Activated CD4-positive, alpha-beta T cell treated with anti-CD3 and anti-CD28 coated beads for 24 hours (primary cell): ENCODE measurements around the gene MMAA.
"Not testable (repeated sequence)": the region's sequence is repeated elsewhere in the genome, so short reads cannot be mapped to it uniquely, and the experiment has no call there.

Source experiments
- DNase-seq, 2 donors: peaks; one replicate each; pipeline ENCODE4 v3.0.0-alpha.2; 2020; ENCODE audit warnings: low read depth in 2 of 2

MMAA gene

GRCh38 chr4:145618932-145619638 lies at the start of gene MMAA:
MMAA (plus strand) TSS chr4:145619385; CDS start chr4:145639140, 19,755 bp downstream.
- peak; percentile 93 to 97 for DNase-seq

- DNase-seq: not testable (repeated sequence)
These were observed 44.6 kb upstream of the MMAA start for GRCh38 chr4:145574546-145574945.

GRCh38 chr4:145580906-145581305 lies 38.3 kb upstream of the MMAA start:
- no peak for DNase-seq

- DNase-seq: no peak
These were observed 35.8 kb upstream of the MMAA start for GRCh38 chr4:145583191-145584055.

GRCh38 chr4:145587088-145587754 lies 32.0 kb upstream of the MMAA start:
- no peak for DNase-seq

GRCh38 chr4:145589381-145589780 lies 29.8 kb upstream of the MMAA start:
- DNase-seq: not testable (repeated sequence)

- DNase-seq: no peak
These were observed 29.1 kb upstream of the MMAA start for GRCh38 chr4:145589916-145590702.

GRCh38 chr4:145602129-145602760 lies 16.9 kb upstream of the MMAA start:
- no peak for DNase-seq

GRCh38 chr4:145605941-145606340 lies 13.2 kb upstream of the MMAA start:
- DNase-seq: no peak

- DNase-seq: peak; percentile 60
These were observed 9.4 kb upstream of the MMAA start for GRCh38 chr4:145609481-145610427.

- no peak for DNase-seq
These were observed 5.5 kb upstream of the MMAA start for GRCh38 chr4:145613566-145614232.

GRCh38 chr4:145614233-145614610 lies 5.0 kb upstream of the MMAA start:
- no peak for DNase-seq

- no peak for DNase-seq
These were observed 814 bp upstream of the MMAA start for GRCh38 chr4:145618210-145618931.

- peak; percentile 29 to 34 for DNase-seq
These were observed 433 bp downstream of the MMAA start for GRCh38 chr4:145619639-145619996.

- not testable (repeated sequence) for DNase-seq
These were observed 2.9 kb downstream of the MMAA start for GRCh38 chr4:145622067-145622466.

GRCh38 chr4:145623831-145624230 lies 4.6 kb downstream of the MMAA start:
- DNase-seq: no peak

- no peak for DNase-seq
These were observed 6.8 kb downstream of the MMAA start for GRCh38 chr4:145625677-145626622.

- no peak for DNase-seq
These were observed 7.4 kb downstream of the MMAA start for GRCh38 chr4:145626623-145626982.
